ENCODE data around the gene RIN3.
"Not testable (repeated sequence)": the region's sequence is repeated elsewhere in the genome, so short reads cannot be mapped to it uniquely, and the experiment has no call there.

The RIN3 gene

GRCh38 chr14:92624764-92625163 lies 111.2 kb downstream of the RIN3 start:
- DNase-seq (ENCODE audit: low spot score): no peak

- DNase-seq (ENCODE audit: low spot score): peak; percentile 86
Measured at GRCh38 chr14:92625213-92625612, 111.6 kb downstream of the RIN3 start.

DNA sequence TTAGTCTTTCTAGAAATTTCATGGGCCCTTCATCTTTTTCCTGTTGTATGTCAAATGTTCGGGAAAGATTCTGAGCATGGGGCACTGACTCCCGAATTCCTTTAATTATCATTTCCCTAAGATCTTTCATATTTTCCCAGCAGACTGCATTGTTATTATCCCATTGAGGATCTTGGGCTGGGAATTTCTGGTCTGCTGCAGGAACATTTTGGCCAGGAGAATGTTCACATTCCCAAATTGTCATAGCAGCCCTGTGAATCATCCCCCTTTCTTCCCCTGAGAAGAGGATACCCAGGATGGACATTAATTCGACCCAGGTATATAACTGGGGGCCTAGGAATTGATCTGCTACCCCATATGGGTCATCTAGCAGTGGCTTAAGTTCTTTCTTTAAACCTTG lies 112.5 kb downstream of the RIN3 start:
- DNase-seq (ENCODE audit: low spot score): no peak

DNA sequence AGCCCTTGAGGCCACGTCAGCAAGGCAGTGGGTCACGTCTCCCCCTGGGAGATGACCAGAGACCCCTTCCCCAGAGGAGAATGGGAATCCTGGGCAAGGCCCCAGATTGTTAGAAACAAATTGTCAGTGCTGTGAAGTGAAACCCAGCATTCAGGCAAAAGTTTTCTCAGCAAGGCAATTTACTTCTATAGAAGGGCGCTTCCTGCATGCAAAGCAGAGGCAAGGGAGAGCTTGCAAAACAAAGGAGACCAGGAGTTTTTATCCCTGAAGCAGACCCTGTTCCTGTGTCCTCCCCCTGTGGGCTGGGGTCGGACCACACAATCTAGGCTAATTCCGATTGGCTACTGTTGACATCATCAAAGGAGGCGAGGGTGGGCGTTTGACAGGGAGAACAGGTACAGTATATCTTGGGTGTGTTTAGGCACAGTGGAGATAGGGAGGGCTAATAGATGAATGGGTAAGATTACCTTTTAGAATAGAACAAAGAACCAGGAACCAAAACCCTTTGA lies 114.2 kb downstream of the RIN3 start:
- DNase-seq (ENCODE audit: low spot score): no peak

DNA sequence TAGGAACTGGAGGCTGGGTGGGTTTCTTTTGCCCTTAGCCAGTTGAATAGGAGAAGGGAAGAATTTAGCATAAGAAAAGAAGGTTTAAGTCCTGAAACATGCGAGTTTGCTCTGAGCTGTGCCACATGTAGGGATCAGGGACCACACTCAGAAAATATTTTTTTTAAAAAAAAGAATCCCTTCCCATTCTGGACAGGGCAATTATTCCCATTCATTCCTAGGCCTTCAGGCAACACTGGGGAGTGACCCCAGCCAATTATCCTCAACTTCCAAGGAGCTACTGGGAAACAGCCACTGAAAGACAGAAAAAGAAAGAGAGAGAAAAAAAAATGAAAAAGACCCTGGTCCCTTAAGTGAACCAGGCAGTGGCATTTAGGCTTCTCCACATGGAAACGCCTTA lies 115.1 kb downstream of the RIN3 start:
- no peak for DNase-seq (ENCODE audit: low spot score)

GRCh38 chr14:92630367-92630766 lies 116.8 kb downstream of the RIN3 start:
- DNase-seq (ENCODE audit: low spot score): no peak

DNA sequence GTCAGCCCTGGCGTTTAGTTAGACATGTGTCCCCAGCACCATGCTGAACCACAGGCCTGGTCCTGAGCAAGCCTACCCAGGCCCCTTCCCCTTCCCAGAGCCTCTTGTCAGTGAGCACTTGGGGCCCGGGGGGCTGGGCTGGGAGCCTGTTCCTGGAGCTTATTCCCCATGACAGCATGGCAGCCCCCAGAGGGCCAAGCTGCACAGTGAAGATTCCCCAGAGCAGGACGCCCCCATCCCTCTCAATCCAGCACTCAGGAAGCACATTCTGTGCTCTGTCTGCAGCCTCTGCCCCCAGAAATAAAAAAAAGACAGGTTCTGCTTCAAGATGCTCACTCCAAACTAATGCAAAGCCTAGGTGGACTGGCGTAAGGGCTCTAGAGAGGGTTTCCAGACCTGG lies 117.5 kb downstream of the RIN3 start:
- no peak for DNase-seq (ENCODE audit: low spot score)

- no peak for DNase-seq (ENCODE audit: low spot score)
Measured at GRCh38 chr14:92632546-92633273, 119.1 kb downstream of the RIN3 start.

DNA sequence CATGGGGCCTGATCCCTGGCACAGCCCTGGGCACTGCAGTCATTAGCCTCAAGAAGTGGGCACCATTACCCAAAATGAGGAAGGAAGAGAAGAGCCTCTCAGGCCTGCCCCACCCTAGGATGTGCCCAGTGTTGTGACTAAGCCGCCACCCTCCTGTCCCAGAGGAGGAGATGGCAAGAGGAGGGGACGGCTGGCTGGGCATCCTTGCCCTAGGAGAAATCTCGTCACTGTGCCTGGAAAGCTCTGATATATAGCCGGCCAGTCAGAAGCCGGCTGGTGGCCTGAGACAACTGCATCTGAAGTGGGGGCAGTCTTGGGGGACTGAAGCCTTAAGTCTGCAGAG lies 119.7 kb downstream of the RIN3 start:
- DNase-seq (ENCODE audit: low spot score): no peak

DNA sequence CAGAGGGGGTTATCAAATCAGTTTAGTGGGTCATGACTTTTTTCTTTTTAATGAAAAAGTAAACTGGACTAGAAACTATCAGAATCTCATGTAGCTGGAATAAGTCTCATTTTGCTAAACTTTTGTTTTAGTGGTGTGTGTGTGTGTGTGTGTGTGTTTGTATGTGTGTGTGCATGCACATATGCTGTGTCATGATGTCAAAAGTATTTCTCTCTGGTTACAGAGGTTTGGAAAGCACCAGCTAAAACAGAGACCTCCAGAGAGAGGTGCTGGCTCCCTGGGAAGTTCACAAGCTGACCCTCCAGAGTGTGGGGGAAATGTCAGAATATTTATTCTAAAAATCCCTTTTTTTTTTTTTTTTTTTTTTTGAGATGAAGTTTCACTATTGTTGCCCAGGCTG lies 120.1 kb downstream of the RIN3 start:
- peak; percentile 41 for DNase-seq (ENCODE audit: low spot score)

- no peak for DNase-seq (ENCODE audit: low spot score)
Measured at GRCh38 chr14:92635031-92635430, 121.5 kb downstream of the RIN3 start.

DNA sequence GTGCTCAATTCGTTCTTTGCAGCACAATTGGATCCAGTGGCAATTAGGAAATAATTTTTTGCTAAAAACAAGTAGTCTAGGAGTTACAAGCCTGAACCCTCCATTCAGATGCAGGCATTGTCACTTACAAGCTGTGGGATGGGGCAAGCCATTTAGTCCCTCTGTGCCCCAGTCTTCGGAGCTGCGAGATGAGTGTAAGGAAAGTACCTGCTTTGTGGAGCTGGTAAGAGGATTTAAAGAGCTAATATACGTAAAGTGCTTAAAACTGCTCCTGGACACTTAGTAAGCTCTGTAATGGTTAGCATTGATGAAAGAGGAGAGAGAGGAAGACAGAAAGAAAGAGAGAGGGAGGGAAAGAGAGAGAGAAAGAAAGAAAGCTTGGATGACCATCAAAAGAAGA lies 122.3 kb downstream of the RIN3 start:
- no peak for DNase-seq (ENCODE audit: low spot score)

DNA sequence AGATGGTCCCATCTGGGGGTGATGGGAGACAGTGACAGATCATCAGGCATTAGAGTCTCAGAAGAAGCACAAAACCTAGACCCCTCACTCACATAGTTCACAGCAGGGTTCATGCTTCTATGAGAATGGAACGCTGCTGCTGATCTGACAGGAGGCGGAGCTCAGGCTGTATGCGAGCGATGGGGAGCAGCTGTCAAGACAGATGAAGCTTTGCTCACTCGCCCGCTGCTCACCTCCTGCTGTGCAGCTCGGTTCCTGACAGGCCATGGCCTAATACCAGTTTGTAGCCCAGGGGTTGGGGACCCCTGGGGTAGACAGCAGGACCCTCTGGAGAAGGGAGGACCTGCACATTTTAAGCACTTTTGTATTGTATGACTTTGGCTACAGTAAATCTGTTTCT lies 123.6 kb downstream of the RIN3 start:
- DNase-seq (ENCODE audit: low spot score): no peak

DNA sequence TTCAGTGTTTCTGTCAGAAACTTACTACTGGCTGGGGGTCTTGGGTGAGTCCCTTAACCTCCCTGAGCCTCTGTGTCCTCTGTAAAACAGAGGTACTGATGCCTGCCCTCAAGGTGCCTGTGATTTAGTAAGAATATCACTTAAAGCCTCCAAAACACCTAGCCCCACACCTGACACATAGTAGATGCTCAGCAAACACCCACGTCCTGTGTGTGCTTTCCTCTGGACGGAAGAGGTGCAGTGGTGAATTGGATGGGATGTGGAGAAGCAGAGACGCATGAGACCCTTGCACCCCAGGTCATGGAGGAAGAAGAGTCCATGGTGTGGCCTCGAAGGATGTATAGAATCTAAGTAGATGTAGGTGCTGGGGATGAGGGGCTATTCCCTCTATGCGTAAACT lies 124.3 kb downstream of the RIN3 start:
- no peak for DNase-seq (ENCODE audit: low spot score)

GRCh38 chr14:92638266-92638665 lies 124.7 kb downstream of the RIN3 start:
- no peak for DNase-seq (ENCODE audit: low spot score)

GRCh38 chr14:92638904-92639303 lies 125.3 kb downstream of the RIN3 start:
- DNase-seq (ENCODE audit: low spot score): no peak

GRCh38 chr14:92639472-92640117 lies 126.0 kb downstream of the RIN3 start:
- not testable (repeated sequence) for DNase-seq (ENCODE audit: low spot score)

DNA sequence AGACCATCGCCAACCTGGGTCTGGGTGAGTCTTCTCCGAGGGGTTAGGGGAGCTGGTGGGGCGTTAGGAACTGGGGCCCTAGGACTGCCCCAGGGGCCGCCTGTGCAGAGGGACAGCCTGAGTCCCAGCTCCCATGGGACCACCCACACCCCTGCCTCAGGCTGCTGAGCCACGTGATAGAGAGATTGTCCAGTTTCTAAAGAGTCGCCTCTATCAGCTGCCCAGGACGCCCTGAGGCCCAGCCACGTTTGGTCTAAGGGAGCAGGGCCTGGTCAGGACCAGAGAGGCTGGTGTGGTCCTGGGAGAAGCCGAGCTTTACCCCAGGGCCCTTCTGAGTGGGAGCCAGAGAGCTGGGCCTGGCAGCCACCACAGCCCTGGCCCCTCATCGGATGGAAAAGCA lies 127.7 kb downstream of the RIN3 start:
- no peak for DNase-seq (ENCODE audit: low spot score)

DNA sequence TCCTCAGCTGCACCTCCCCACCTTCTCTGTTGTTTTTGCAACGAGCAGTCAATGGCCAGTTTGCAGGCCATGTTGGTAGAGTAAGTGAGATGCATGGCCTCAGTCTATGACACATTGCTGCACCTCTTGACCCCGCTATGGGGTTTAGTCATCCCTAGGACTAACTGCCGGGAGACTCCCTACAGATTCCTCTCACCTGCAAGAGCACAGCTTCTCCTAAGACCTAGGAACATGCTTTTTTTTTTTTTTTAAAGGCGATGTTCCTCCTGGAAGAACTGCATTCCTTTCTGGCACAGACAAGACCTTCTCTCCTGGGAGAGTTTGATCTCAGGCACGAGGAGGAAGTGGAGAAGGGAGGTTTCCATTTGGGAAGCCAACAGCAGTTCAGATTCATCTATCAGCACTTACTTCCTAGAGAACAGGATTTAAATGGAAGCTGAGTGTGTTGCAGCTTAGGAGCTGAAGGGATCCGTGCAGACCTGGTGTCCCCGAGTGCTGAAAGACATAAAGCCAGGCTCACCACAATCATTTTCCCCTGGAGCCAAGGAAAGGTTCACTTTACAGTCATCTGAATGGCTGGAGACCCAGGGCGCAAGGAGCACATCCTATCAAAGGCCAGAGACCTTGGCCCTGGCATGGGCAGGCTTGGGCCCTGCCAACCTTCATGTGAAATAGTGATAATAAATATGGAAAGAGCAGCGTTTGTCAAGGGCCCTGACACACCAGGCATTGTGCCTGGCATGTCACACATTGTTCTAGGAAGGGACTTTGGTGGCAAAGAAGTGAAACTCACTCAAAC lies 130.8 kb downstream of the RIN3 start:
- DNase-seq (ENCODE audit: low spot score): peak; percentile 47

GRCh38 chr14:92644970-92645515 lies 131.5 kb downstream of the RIN3 start:
- no peak for DNase-seq (ENCODE audit: low spot score)

- peak; percentile 82 for DNase-seq (ENCODE audit: low spot score)
Measured at GRCh38 chr14:92645841-92646478, 132.4 kb downstream of the RIN3 start.
